Breast epithelium (tissue), 4 donors: Measurements from ENCODE around the gene PEX5L. TPM values are rescaled to one million over a fixed set of nuclear protein-coding genes. Genes with fewer than 3 reads are reported as not detected.

Source experiments
- DNase-seq, 2 donors: peaks; one replicate each; pipeline ENCODE4 v3.0.0-alpha.2; 2019; ENCODE audit warnings: low spot score in 2 of 2
- H3K27ac ChIP-seq, 2 donors: fragments of 200-600 bp; sonication (generic) in 1 of 2; one replicate each; pipeline ENCODE4 v1.5.1; 2016 to 2019; ENCODE audit warnings: mild to moderate bottlenecking in 1 of 2
- H3K27me3 ChIP-seq, 2 donors: fragments of 200-600 bp; sonication (generic) in 1 of 2; one replicate each; pipeline versions ENCODE4 v1.5.1 to v1.6.0; 2017 to 2019; ENCODE audit warnings: control low read depth in 1 of 2, mild to moderate bottlenecking in 1 of 2
- H3K36me3 ChIP-seq: fragments of 200-600 bp; one replicate; pipeline ENCODE4 v1.5.1; 2019
- H3K4me1 ChIP-seq, 2 donors: fragments of 200-600 bp; sonication (generic); one replicate each; pipeline ENCODE4 v1.5.1; 2016 to 2019; ENCODE audit warnings: control low read depth in 1 of 2
- H3K4me3 ChIP-seq, 3 donors: fragments of 200-600 bp; sonication (generic); 1 replicate in 2 of 3; 2 replicates in 1 of 3; pipeline ENCODE4 v1.5.1; 2016 to 2019; ENCODE audit warnings: mild to moderate bottlenecking in 3 of 3, moderate library complexity in 2 of 3
- H3K9me3 ChIP-seq, 2 donors: fragments of 200-600 bp; sonication (generic) in 1 of 2; one replicate each; pipeline ENCODE4 v1.5.1; 2016 to 2019; ENCODE audit warnings: control low read depth in 1 of 2
- CTCF ChIP-seq, 3 donors: fragments of 450-650 bp; IDR thresholded peaks; one replicate each; pipeline ENCODE4 v1.5.1; 2016 to 2017; ENCODE audit warnings: antibody characterized with exemption in 3 of 3, mild to moderate bottlenecking in 3 of 3, moderate library complexity in 3 of 3
- POLR2A ChIP-seq: fragments of 450-650 bp; IDR thresholded peaks from one replicate; pipeline ENCODE4 v1.6.1; 2016; ENCODE audit warnings: antibody characterized with exemption, mild to moderate bottlenecking, moderate library complexity
- POLR2AphosphoS5 ChIP-seq, 3 donors: sonication (generic); formaldehyde crosslinking; IDR thresholded peaks; one replicate each; pipeline ENCODE4 v1.6.1; 2017; ENCODE audit warnings: antibody characterized with exemption in 3 of 3
- intact Hi-C: fragments of 100-400 bp; cut with DNase I; formaldehyde crosslinking; loops from one replicate; pipeline ENCODE4 v1.15.1; 2023; ENCODE audit warnings: low total_unique reads
- total RNA-seq, 3 donors: library from RNA; depleted of rRNA; stranded (reverse); fragments of >200 nt; gene quantifications; one replicate each; pipeline ENCODE4 v1.1.0, GENCODE V29; 2016

PEX5L gene
- total RNA-seq, 3 donors from 2014 or later, result 0.48 to 3.3 (median 1.6) TPM

GRCh38 chr3:179973931-179974361 is 62.8 kb downstream of the PEX5L start:
- Histone ChIP-seq H3K4me1 (no peaks in the 10 kb centered on the region), H3K27me3 (no peaks in the 10 kb centered on the region), H3K9me3 (no peaks in the 10 kb centered on the region), H3K36me3 (no peaks in the 10 kb centered on the region), H3K27ac (no peak overlapping the region), H3K4me3 (no peak overlapping the region)
- no peak for TF ChIP-seq POLR2A
- TF ChIP-seq CTCF (IDR thresholded peaks at IDR 0.05), result no peak
- TF ChIP-seq POLR2AphosphoS5 (IDR thresholded peaks at IDR 0.05), result no peak
- intact Hi-C loops, result no loop called here
- no peak for DNase-seq

- no peaks in the 10 kb centered on the region for H3K4me1 ChIP-seq
- H3K36me3 ChIP-seq, result no peaks in the 10 kb centered on the region
- DNase-seq, result no peak
- no peak overlapping the region for H3K4me3 ChIP-seq
- no peaks in the 10 kb centered on the region for H3K9me3 ChIP-seq
- intact Hi-C loops, result no loop called here
- H3K27ac ChIP-seq, result no peak overlapping the region
- TF ChIP-seq POLR2AphosphoS5 (IDR thresholded peaks at IDR 0.05), result no peak
- TF ChIP-seq CTCF (IDR thresholded peaks at IDR 0.05), result no peak
- no peaks in the 10 kb centered on the region for H3K27me3 ChIP-seq
These were observed 63.8 kb downstream of the PEX5L start for GRCh38 chr3:179972881-179973423.

- no peak overlapping the region for H3K27ac ChIP-seq
- DNase-seq, result no peak
- no peak overlapping the region for H3K4me3 ChIP-seq
- H3K36me3 ChIP-seq, result no peaks in the 10 kb centered on the region
- intact Hi-C loops, result no loop called here
- H3K9me3 ChIP-seq, result no peaks in the 10 kb centered on the region
- no peaks in the 10 kb centered on the region for H3K27me3 ChIP-seq
- no peaks in the 10 kb centered on the region for H3K4me1 ChIP-seq
- no peak for TF ChIP-seq POLR2A
- no peak for TF ChIP-seq POLR2AphosphoS5 (IDR thresholded peaks at IDR 0.05)
- no peak for TF ChIP-seq CTCF (IDR thresholded peaks at IDR 0.05)
These were observed 65.5 kb downstream of the PEX5L start for GRCh38 chr3:179971280-179971679.

- Histone ChIP-seq H3K36me3 (no peaks in the 10 kb centered on the region), H3K9me3 (no peaks in the 10 kb centered on the region), H3K27me3 (no peaks in the 10 kb centered on the region), H3K4me3 (no peak overlapping the region), H3K27ac (no peak overlapping the region), H3K4me1 (no peaks in the 10 kb centered on the region)
- intact Hi-C loops, result no loop called here
- DNase-seq, result no peak
- TF ChIP-seq POLR2AphosphoS5 (IDR thresholded peaks at IDR 0.05) (no peak), CTCF (IDR thresholded peaks at IDR 0.05) (no peak)
These were observed 66.0 kb downstream of the PEX5L start for GRCh38 chr3:179970746-179971145.

- Histone ChIP-seq H3K27me3 (no peaks in the 10 kb centered on the region), H3K36me3 (no peaks in the 10 kb centered on the region), H3K4me1 (no peaks in the 10 kb centered on the region), H3K9me3 (no peaks in the 10 kb centered on the region), H3K27ac (no peak overlapping the region), H3K4me3 (no peak overlapping the region)
- intact Hi-C loops, result no loop called here
- no peak for DNase-seq
- TF ChIP-seq POLR2A (no peak), POLR2AphosphoS5 (IDR thresholded peaks at IDR 0.05) (no peak), CTCF (IDR thresholded peaks at IDR 0.05) (no peak)
These were observed 67.2 kb downstream of the PEX5L start for GRCh38 chr3:179969525-179969924.
